Limb (tissue), 2 donors: ENCODE data around the gene GAS6.

Source experiments
- DNase-seq, 2 donors: peaks; one replicate each; pipeline ENCODE4 v3.0.0-alpha.2; 2016; ENCODE audit errors: extremely low spot score in 2 of 2

GAS6 gene

DNA sequence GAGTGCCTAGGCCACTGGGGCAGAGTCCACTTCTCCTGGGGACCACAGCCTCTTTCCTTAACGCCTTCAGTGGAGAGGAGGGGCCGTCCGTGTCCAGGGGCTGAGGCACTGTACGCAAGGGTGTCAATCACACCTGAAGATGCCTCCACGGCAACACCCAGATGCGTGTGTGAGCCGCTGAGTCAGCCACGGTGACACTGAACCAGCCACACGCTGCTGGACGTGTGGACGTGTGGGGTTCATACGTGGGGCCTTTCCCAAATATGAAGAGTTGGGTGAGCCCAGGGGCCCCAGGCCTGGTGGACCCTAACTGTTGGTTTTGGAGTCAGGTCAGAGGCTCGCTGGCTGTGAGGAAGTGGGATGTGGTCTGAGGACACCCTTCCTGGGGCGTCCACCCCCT is 53.2 kb downstream of the GAS6 start:
- no peak for DNase-seq

DNA sequence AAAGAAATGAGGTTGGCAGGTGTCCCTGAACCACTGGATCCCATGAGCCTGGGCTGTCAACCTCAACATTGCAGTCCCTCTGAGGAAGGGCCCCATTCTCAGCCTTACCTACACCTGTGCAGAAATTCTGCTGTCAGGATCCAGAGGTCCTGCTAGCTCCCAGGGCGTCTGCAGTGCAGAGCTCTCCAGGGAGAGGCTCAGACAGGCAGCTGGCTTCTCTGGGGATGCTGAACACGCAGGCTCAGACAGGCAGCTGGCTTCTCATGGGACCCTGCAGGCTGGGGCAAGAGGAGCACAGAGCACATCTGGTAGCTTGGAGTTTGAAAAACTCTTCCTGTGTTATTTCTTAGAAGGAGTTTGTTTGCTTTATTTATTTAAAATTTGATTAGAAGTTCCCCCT is 53.9 kb downstream of the GAS6 start:
- DNase-seq: no peak

DNA sequence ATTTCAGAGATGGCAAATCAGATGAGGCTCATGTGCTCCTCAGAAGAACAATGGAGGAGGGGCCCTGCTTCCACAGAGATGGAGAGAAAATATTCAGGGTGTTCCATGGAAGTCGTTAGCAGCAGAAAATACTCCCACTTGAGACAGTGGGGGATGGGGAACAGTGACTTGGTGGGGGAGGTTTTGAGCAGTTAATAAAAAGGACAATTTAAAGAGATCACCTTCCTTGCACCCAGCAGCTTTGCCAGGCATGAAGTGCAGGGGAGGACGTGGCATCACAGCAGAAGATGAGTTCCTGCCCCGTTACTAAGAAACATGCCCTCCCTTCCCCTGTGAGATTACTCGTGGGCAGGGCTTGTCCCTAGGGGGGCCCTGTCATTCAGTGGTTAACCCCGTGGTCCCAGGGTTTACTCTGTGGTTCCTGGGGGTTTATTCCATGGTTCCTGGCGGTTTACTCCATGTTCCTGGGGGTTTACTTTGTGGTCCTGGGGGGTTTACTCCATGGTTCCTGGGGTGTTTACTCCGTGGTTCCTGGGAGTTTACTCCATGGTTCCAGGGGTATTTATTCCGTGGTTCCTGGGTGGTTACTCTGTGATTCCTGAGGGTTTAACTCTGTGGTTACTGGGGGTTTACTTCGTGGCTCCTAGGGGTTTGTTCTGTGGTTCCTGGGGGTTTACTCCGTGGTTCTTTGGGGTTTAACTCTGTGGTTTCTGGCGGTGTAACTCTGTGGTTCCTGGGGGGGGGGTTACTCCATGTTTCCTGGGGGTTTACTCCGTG is 55.6 kb downstream of the GAS6 start:
- DNase-seq: no peak

DNA sequence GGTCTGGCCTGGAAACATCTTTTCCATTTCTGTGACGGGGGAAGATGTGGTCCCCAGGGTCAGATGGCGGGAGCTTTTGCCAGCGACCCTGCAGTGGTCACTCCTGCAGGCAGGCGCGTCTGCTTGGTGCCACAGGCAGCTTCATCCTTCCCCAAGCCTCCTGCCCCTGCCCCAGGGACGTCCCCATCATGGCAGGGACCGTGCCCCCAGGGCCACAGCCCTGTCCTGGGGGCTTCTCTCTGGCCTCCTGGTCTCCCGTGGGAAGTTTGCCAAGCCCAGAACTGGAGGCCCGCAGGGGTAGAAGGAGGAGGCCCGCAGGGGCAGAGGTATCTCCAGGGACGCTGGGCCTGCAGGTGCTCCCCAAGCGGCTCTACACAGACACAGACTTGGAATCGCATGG is 57.4 kb downstream of the GAS6 start:
- DNase-seq: no peak

DNA sequence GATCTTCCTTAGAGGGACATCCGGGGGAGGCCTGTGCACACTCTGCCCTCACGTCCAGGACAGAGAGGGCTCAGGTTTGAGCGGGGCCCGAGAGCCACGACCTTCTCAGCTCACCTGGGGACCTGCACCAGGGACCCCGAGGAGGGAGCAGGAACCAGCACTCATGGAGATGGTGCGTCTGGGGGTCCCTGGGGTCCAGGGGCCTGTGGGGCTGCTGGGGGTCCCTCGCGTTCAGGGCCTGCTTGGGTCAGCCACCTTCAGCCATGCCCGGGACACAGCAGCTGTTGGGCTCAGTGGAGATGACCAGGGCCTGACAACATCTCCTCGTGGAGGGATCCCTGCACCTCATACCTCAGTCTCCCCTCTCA is 57.8 kb downstream of the GAS6 start:
- DNase-seq: no peak

DNA sequence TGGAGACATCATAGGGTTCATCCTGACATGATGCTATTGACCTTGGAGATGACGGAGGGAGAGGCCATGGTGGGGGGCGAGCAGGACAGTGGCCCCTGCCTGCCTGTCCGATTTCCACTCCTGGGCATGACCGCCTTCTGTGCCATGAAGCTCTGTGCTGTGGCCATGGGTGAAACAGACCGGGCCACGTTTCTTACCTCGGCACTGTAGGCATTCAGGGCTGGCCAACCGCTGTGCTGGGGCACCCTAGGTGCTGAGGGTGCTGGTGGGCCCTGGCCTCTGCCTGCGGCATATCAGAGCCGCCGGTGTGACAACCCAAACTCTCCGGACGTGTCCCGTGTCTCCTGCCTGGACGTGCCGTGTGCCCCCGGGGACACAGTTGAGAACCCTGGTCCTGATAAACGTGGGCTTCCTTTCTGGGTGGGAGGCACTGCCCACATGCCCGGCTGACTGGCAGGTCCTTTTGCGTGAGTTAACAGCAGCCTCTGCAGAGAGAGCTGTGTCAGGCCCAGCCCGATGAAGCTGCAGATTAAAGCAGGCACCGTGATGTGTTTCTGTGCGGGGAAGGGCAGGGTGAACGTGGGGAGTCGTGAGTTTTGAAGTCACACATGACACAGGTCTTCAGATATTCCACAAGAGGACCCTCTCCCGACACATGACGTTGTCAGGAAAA is 58.3 kb downstream of the GAS6 start:
- no peak for DNase-seq

DNA sequence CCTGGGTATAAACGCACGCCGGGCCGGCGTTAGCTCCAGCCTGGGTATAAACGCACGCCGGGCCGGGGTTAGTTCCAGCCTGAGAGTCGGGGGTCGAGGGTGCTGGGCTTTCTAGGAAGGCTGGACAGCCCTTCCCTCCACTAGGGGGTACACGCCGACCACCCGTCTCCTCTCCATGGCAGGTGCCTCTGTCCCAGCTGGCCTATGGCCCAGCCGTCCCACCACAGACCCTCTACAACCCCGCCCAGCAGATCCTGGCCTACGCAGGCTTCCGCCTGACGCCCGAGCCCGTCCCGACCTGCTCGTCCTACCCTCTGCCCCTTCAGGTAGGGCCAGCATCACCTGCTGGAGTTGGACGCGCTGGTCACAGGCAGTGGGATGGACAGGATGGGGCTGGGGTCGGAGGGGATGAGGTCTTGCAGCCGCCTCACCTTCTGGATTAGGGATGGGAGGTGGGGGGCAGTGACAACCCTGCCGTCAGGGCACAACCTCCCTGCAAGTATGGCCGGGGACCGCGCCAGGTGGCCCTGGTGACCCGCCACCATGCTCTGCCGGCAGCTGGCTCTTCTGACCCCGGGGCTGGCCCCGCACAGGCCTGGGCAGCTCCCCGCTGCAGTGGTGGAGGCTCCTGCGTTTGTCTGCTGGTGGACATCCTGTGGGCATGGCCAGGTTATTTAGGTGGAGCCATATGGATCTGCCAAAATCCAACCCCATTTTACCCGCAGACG is 59.0 kb downstream of the GAS6 start:
- DNase-seq: no peak

DNA sequence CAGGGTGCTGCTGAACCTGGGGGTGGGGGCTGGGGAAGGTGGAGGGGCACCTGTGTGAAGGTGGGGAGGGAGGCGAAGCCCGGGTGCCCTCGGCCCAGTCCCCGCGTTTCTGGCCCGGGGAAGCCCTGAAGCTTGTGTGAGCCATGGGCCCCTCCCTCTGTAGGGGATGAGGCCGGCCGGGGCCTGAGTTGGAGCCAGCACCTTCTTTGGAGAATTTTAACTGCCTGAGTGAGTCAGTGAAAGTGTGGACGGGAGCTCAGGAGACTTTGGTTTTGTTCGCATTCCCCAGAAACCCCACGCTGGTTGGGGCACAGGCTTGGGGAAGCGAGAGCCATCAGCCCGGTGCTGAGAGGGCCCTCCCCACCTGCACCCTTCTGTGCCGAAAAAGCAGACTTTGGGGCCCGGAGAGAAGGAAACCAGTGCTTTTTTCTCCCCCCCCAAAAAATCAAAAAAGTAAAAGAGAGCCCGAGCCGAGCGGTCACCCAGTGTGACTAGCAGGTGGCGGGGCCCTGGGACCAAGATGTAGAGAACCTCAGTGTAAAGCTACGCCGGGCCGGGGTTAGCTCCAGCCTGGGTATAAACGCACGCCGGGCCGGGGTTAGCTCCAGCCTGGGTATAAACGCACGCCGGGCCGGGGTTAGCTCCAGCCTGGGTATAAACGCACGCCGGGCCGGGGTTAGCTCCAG is 59.7 kb downstream of the GAS6 start:
- DNase-seq: no peak

DNA sequence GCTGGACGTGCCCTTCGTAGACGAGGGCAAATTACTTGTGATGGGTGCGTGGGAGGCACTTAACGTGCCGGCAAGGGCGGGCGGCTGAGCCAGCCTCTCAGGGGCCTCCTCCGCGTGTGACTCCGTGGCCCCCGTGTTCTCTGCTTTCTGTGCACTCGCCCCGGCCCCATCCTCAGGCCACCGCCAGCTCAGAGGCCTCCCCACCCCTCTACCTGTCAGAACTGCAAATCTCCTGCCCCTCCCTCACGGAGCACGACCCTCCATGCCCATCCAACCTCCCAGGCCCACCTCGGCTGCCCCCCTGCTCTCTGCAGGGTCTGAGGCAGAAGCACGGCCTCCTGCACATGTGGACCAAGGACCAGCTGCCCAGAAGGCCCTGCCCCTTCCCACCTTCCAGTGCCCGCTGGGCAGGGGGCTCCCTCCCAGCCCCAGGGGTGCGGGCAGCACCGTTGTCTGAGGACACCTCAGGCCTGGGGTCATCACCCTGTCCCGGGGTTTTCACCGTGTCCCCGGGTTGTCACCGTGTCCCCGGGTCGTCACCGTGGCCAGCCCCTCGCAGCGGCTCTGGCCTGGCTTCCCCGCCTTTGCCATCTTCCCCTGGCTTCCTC is 60.4 kb downstream of the GAS6 start:
- DNase-seq: no peak

DNA sequence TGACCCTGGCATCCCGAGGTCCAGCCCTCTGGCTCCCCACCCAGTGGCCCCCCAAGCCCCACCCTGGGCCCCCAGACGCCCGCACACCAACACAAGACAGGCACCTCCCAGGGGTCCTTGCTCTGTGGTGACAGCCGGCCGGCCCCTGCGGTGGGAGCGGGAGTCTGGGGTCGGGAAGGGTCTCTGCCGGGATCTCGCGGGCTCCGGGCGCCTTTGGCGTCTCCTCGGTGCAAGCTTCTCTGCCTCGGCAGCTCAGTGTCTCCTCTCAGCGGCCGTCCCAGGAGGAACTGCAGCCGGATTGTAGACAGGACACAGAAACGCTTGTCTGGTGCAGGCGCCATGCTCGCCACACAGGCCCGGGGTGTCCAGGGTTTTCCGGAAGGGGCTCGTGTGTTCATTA is 61.1 kb downstream of the GAS6 start:
- DNase-seq: no peak

DNA sequence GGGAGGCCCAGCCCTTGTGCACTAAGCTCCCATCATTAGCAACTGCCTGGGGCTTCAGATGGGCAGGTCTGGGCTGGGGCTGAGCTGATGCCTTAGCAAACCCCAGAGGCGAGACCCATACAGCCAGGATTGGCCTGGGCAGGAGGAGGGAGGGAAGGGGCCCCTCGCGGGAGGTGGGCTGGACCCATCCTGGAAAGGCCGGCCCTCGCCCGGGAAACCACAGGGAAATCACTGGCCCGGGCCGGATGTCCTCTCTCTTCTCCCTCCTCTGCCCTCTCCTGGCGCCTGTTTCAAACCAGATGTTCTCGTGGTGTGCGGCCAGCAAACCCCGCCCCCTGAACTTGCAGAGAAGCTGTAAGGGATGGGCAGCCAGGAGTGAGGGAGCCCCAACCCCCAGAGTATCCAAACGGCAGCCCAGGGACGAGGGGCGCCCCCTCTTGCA is 61.8 kb downstream of the GAS6 start:
- DNase-seq: peak; percentile 76 to 80

DNA sequence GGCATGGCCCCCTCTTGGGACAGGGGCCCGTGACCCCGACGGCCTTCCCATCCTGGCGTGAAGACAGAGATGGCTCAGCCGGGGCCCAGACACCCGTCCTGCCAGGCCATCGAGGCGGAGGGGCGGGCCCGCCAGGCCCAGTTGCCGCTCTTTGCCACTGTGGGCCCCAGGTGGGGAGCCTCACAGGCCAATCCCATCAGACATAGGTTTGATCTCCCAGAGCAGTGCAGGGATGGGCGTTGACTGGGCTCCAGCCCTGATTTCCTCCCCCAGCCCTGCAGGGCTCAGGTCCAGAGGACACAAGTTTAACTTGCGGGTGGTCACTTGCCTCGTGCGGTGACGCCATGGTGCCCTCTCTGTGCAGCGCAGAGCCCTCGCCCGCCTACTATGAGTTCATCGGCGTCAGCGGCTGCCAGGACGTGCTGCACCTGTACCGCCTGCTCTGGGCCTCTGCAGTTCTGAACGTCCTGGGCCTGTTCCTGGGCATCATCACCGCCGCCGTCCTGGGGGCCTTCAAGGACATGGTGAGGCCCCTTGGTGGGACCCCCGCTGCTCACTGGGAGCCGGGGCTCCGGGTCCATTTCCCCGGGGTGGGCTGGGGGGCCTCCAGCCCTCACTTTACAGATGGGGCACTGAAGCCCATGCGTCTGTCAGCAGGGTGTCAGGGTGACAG is 62.5 kb downstream of the GAS6 start:
- no peak for DNase-seq

DNA sequence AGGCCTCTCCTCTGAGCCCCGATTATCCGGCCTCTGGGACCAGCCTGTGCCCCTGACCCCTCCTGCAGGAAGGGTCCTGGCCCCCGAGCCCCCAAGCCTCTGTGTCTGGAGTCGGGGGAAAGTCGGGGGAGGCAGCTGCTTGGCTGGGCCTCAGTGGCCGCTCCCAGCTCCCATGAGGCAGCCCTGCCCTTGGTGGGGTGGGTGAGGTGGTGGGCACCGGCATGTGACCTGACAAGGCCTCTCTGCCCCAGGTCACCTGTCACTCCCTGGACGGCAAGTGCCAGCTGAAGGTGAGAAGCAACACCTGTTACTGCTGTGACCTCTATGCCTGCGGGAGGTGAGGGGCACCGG is 63.3 kb downstream of the GAS6 start:
- DNase-seq: no peak

DNA sequence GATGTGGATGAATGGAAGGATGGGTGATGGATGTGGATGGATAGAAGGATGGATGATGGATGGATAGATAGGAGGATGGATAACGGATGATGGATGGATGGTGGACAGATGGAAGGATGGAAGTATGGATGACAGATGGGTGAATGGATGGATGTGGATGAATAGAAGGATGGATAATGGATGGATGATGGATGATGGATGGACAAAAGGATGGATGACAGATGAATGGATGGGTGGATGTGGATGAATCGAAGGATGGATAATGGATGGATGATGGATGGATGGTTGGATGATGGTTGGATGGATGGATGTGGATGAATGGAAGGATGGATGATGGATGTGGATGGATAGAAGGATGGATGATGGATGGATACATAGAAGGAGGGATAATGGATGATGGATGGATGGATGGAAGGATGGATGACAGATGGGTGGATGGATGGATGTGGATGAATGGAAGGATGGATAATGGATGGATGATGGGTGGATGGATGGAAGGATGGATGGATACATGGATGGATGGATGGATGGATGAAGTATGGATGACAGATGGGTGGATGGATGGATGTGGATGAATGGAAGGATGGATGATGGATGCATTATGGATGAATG is 65.6 kb downstream of the GAS6 start:
- no peak for DNase-seq

DNA sequence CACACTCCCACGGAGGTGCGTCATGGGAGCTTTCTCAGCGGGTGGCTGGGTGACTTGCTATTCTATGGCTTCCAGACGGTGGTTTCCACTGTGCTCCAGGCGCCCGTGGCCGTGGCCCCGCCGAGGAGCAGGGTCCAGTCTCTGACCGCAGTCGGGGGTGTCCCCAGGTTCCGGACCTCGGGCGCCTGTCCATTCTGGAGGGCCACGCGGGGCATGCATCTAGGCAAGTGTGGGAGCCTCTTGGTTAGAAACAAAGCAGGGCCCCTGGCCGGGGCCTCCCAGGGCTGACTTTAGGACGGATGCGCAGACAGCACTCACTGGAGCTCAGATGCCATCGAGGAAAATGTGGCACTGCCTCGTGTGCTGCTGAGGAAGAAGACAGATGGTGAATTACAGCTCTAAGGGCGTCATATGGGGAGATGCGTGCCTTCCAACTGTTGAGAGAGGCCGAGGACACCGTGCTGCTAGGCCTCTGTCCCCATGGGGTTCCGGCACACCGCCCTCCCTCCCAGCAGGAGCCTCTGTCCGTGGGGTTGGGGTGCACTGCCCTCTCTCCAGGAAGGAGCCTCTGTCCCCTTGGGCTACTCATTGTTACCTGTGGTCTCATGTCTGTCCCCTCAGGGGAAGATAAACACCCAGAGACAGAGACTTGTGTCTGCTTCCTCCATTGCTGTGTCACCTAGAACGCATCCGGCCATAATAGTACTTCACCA is 66.8 kb downstream of the GAS6 start:
- peak in 1 of 2 donors; percentile 25 for DNase-seq

DNA sequence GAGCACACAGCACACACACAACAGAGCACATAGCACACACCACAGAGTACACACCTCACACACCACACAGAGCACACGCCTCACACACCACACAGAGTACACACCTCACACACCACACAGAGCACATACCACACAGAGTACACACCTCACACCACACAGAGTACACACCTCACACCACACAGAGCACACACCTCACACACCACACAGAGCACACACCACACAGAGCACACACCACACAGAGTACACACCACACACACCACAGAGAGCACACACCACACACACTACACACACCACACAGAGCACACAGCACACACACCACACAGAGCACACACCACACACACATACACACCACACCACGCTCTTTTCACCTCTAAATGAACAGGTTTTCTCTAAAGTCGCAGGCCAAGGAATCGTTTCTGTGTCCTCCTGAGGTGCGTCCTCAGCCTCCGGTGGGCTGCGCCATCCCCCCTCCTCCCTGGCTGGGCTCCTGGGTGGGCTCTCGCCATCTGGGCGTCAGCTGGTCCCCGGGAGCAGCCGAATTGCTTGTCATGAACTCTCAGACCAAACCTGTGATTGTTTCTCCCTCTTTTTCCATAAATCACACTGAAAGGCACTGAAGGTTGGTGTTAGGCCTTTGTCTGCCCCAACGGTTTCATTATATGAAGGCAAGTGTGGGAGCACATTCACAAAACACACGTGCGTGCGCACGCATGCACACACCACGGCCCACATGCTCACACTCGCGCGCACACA is 67.5 kb downstream of the GAS6 start:
- DNase-seq: peak in 1 of 2 donors; percentile 32

DNA sequence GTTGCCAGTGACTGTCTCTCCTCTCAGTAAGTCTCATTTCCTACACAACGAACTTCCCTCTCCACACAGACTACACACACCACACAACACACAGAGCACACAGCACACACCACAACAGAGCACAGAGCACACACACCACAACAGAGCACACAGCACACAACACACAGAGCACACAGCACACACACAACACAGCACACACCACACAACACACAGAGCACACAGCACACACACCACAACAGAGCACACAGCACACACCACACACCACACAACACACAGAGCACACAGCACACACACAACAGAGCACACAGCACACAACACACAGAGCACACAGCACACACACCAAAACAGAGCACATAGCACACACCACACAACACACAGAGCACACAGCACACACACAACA is 68.5 kb downstream of the GAS6 start:
- peak in 1 of 2 donors; percentile 3 for DNase-seq

DNA sequence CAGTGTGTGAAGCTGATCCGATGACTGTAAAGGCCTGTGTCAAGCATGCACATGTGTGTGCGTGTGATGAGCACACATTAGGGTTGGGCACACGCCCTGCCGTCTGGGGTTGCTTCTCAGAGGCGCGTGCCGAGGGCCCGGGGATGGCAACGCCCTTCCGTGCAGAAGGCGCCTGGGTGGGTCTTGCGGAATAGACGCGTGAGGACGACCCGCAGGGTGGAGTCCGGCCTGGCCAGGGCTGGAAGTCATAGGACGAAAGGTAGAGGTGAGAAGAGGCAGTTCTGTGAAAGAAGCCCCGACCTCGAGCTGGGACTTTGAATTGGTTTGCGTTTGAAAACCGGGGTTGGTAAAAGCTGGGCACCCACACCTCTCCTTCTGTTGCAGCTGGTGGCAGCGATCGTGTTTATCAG is 69.1 kb downstream of the GAS6 start:
- peak in 1 of 2 donors; percentile 8 for DNase-seq

DNA sequence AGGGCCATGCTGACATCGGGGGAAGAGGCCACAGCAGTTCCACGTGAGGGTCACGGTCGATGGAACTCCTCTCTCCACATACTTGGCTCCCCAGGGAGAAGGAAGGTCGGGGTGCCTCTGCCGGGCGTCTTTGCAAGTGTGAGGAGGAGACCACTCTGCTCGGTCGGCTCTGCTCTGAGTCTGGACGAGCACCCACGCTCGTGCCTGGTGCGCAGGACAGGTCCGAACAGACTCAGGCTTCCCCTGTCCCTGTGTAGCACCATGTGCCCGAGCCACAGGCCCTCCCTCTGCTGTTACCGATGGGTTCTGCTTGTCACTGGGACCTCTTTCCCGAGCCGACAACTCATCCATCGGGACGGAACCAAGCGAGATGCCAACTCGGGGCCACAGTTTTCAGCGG is 69.8 kb downstream of the GAS6 start:
- DNase-seq: peak in 1 of 2 donors; percentile 19
